GM13977 (cell line): ENCODE results near the gene EPM2A.

Source experiments
- DNase-seq: peaks from one replicate; pipeline ENCODE4 v3.0.0; 2012; ENCODE audit warnings: low spot score
- in situ Hi-C: fragments of 300-500 bp; cut with MboI; formaldehyde crosslinking; loops from one replicate; pipeline ENCODE4 v1.12.0; 2022; ENCODE audit warnings: low sequenced_read_pairs, low pct_unique_long_range_greater_than_20kb, mixed read lengths, inconsistent platforms; ENCODE audit not compliant: unreplicated experiment
- TF ChIP-seq, protein P1 (sequence below): IDR thresholded peaks from 2 replicates; pipeline ENCODE4 v1.5.1; 2012; ENCODE audit warnings: mild to moderate bottlenecking, control low read depth; ENCODE audit not compliant: insufficient read depth; ENCODE audit errors: extremely low read depth, missing control alignments

Gene EPM2A

DNA sequence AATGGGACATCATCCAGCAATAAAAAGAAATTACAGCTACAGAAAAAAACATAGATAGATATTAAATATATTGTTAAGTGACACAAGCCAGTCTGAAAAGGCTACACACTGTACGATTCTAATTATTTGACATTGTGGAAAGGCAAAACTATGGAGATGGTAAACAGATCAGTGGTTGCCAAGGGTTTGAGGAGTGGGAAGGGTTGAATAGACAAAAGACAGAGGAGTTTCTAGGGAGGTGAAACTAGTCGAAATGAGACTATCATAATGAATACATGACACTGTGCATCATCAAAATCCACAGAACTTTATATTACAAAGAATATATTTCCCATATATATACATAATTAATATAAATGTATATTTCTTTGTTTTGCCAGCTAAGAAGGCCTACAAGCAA, 9.8 kb downstream of the EPM2A start:
- in situ Hi-C loops = no loop called here
- no peak for DNase-seq
- TF ChIP-seq, protein P1, sequence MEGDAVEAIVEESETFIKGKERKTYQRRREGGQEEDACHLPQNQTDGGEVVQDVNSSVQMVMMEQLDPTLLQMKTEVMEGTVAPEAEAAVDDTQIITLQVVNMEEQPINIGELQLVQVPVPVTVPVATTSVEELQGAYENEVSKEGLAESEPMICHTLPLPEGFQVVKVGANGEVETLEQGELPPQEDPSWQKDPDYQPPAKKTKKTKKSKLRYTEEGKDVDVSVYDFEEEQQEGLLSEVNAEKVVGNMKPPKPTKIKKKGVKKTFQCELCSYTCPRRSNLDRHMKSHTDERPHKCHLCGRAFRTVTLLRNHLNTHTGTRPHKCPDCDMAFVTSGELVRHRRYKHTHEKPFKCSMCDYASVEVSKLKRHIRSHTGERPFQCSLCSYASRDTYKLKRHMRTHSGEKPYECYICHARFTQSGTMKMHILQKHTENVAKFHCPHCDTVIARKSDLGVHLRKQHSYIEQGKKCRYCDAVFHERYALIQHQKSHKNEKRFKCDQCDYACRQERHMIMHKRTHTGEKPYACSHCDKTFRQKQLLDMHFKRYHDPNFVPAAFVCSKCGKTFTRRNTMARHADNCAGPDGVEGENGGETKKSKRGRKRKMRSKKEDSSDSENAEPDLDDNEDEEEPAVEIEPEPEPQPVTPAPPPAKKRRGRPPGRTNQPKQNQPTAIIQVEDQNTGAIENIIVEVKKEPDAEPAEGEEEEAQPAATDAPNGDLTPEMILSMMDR = no peak

DNA sequence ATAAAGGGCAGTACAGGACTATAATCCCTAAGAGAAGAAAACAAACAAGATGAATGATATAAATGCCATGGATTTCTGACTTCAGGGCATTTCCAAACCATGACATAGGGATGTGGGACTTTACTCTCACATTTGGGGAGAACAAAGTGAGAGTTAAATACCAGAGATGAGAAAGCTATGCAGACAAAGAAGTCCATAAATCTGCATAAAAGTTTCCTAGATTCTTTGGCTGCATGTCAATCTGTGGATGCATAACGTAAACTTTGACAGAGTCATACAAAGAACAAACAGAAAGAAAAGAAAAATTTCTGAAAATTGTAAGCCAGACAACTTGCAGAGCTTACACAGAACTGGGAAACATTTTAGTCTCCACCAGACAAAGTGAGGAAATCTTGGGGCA, 11.7 kb downstream of the EPM2A start:
- in situ Hi-C loops = no loop called here
- no peak for DNase-seq
- TF ChIP-seq, protein P1 = no peak

DNA sequence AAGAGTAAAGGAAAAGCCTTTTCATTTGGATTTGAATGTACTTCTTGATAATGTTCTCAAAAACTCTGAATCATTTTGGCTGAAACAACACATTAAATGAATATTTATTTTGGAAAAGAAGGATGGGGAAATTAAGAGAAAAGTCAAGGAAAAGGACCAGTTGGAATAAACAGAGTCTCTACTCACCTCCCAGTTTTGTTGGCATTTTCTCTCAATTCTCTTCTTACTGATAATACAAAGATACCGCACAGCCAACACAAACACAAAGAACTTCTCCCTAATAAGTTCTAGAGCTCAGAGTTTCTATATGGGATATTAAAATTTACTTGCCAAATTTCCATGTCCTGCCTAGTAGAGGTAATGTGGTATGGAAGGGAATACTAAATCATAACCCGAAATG, 13.1 kb downstream of the EPM2A start:
- TF ChIP-seq, protein P1 = no peak
- DNase-seq = no peak
- in situ Hi-C loops = no loop called here

DNA sequence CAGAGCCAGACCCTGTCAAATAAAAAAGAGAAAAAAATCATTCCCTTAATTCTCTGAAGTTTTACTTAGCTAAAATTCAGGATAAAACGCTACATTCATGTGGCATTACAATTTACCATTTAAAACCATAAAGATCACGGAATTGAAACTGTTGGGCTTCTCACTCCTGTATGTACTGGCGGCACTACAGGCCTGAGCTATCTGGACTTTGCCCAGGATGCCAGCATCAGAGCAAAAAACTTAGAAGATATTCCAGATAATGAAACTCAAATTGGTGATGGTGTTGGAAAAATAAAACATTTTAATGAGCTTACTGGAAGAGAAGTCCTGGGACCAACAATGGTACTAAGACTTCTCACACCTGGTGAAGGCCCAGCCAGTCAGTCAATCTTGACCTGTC, 14.2 kb downstream of the EPM2A start:
- DNase-seq = no peak
- TF ChIP-seq, protein P1 = no peak
- in situ Hi-C loops = no loop called here

DNA sequence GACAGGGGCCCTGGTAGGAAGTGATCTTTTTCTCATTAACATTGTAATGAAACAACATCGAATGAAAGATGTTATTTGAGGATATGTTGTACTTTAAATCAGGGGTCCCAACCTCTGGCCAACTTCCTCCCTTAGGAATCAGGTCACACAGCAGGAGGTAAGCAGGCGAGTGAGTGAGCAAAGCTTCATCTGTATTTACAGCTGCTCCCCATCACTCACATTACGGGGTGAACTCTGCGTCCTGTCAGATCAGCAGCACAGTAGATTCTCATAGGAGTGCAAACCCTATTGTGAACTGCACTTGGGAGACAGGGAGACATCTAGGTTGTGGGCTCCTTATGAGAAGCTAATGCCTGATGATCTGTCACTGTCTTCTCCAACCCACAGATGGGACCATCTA, 19.9 kb downstream of the EPM2A start:
- no peak for DNase-seq
- in situ Hi-C loops = no loop called here
- TF ChIP-seq, protein P1 = no peak

DNA sequence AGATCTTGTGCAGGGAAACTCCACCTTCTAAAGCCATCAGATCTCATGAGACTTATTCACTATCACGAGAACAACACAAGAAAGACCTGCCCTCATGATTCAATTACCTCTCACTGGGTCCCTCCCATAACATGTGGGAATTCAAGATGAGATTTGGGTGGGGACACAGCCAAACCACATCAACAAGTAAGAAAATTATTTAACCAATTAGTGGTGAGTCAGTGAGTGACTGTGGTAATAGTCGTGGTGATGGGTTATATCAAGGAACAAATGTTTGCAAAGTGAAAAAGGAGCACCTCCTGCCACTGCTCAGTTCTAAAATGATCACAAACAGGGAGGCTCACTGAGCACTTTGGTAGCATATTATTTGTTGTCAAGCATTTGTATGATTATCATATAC, 20.6 kb downstream of the EPM2A start:
- in situ Hi-C loops = no loop called here
- DNase-seq = no peak
- TF ChIP-seq, protein P1 = no peak

DNA sequence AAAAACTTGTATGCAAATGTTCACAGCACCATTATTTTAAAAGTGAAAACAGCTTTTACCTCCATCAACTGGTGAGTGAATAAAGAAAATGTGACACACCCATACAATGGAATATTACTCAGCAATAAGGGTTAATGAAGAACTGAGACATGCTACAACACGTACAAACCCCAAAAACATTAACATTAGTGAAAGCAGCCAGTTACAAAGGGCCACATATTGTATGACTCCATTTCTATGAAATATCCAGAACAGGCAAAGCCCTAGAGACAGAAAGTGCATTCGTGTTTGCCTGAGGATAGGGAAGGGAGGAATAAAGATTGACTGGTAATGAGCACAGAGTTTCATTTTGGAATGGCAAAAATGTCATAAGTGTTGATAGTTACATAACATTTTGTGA, 21.5 kb downstream of the EPM2A start:
- in situ Hi-C loops = no loop called here
- DNase-seq = no peak
- TF ChIP-seq, protein P1 = no peak
